Neural cell (in vitro differentiated cells): Measurements from ENCODE around the gene CHMP1A. TPM values are rescaled to one million over a fixed set of nuclear protein-coding genes. Genes with fewer than 3 reads are reported as not detected.

ENCODE experiments used
- H2AFZ ChIP-seq: fragments of 200-600, 300-800 bp; sonication (generic), shearing (Covaris generic); 2 replicates; pipeline ENCODE4 v1.6.0; 2014; ENCODE audit warnings: low read depth, mild to moderate bottlenecking, antibody characterized with exemption, low read length, moderate library complexity
- H3F3A ChIP-seq: fragments of 200-600 bp; shearing (Covaris generic); 2 replicates; pipeline ENCODE4 v1.6.1; 2016; ENCODE audit warnings: mild to moderate bottlenecking, moderate library complexity, mixed read lengths, antibody characterized with exemption, low read length; ENCODE audit not compliant: insufficient read depth, poor library complexity, severe bottlenecking
- H3K27ac ChIP-seq: fragments of 200-600, 300-800 bp; sonication (generic), shearing (Covaris generic); 2 replicates; pipeline ENCODE4 v1.5.1; 2014; ENCODE audit warnings: mild to moderate bottlenecking, low read length, moderate library complexity
- H3K27me3 ChIP-seq: fragments of 300-800, 200-600 bp; sonication (generic), shearing (Covaris generic); 2 replicates; pipeline ENCODE4 v1.6.0; 2014; ENCODE audit warnings: mild to moderate bottlenecking, low read depth, low read length, moderate library complexity; ENCODE audit not compliant: insufficient read depth
- H3K36me3 ChIP-seq: fragments of 300-800, 200-600 bp; sonication (generic), shearing (Covaris generic); 2 replicates; pipeline ENCODE4 v1.5.1; 2014; ENCODE audit warnings: mild to moderate bottlenecking, antibody characterized with exemption, low read length, moderate library complexity; ENCODE audit not compliant: insufficient read depth
- H3K4me2 ChIP-seq: fragments of 300-800, 200-600 bp; sonication (generic), shearing (Covaris generic); 2 replicates; pipeline ENCODE4 v1.6.0; 2014; ENCODE audit warnings: mild to moderate bottlenecking, low read length
- H3K4me3 ChIP-seq: fragments of 300-800, 200-600 bp; sonication (generic), shearing (Covaris generic); 2 replicates; pipeline ENCODE4 v1.5.1; 2014; ENCODE audit warnings: mild to moderate bottlenecking, low read length, moderate library complexity
- H3K79me2 ChIP-seq: fragments of 200-600 bp; shearing (Covaris generic); replicated peaks from 2 replicates; pipeline ENCODE4 v1.6.0; 2014; ENCODE audit warnings: mild to moderate bottlenecking, low read length, moderate library complexity; ENCODE audit not compliant: insufficient read depth
- H3K9ac ChIP-seq: fragments of 300-800, 200-600 bp; sonication (generic), shearing (Covaris generic); 2 replicates; pipeline ENCODE4 v1.6.1; 2016; ENCODE audit warnings: mild to moderate bottlenecking, low read length, mixed read lengths
- H3K9me2 ChIP-seq: fragments of 200-600 bp; shearing (Covaris generic); 2 replicates; pipeline ENCODE4 v1.6.1; 2016; ENCODE audit warnings: mild to moderate bottlenecking, low read length, mixed read lengths; ENCODE audit not compliant: insufficient read depth
- H3K9me3 ChIP-seq: fragments of 200-600, 300-800 bp; sonication (generic), shearing (Covaris generic); 2 replicates; pipeline ENCODE4 v1.6.1; 2016; ENCODE audit warnings: mild to moderate bottlenecking, mixed run types, low read length, moderate library complexity, mixed read lengths
- H4K20me1 ChIP-seq: fragments of 200-600 bp; shearing (Covaris generic); 2 replicates; pipeline ENCODE4 v1.6.1; 2016; ENCODE audit warnings: mild to moderate bottlenecking, mixed run types; ENCODE audit not compliant: insufficient read depth
- EP300 ChIP-seq: fragments of 450-650 bp; conservative IDR thresholded peaks from 2 replicates; pipeline ENCODE4 v1.6.1; 2014; ENCODE audit warnings: antibody characterized with exemption, mild to moderate bottlenecking, moderate library complexity; ENCODE audit not compliant: poor library complexity, severe bottlenecking
- EZH2 ChIP-seq: fragments of 200-600, 300-800 bp; shearing (Covaris generic), sonication (generic); IDR thresholded peaks from 2 replicates; pipeline ENCODE4 v1.6.1; 2014; ENCODE audit warnings: antibody characterized with exemption, low read length, borderline replicate concordance, mild to moderate bottlenecking; ENCODE audit not compliant: insufficient read depth, poor library complexity, severe bottlenecking
- MXI1 ChIP-seq: fragments of 450-650 bp; conservative IDR thresholded peaks from 2 replicates; pipeline ENCODE4 v1.6.1; 2014; ENCODE audit warnings: antibody characterized with exemption, mild to moderate bottlenecking; ENCODE audit not compliant: poor library complexity, severe bottlenecking
- POLR2AphosphoS5 ChIP-seq: IDR thresholded peaks from 2 replicates; pipeline ENCODE4 v1.6.1; 2012
- RAD21 ChIP-seq: fragments of 450-650 bp; conservative IDR thresholded peaks from 2 replicates; pipeline ENCODE4 v1.6.1; 2014; ENCODE audit warnings: antibody characterized with exemption, mild to moderate bottlenecking, moderate library complexity
- SMC3 ChIP-seq: fragments of 450-650 bp; conservative IDR thresholded peaks from 2 replicates; pipeline ENCODE4 v1.6.1; 2014; ENCODE audit warnings: antibody characterized with exemption, mild to moderate bottlenecking, moderate library complexity; ENCODE audit not compliant: poor library complexity
- TAF1 ChIP-seq: IDR thresholded peaks from 2 replicates; pipeline ENCODE4 v1.6.1; 2012; ENCODE audit warnings: low read depth
- polyA plus RNA-seq: library from polyadenylated mRNA; depleted of rRNA; stranded (reverse); fragments of >200 nt; gene quantifications from 2 replicates; pipeline ENCODE4 v1.2.3, GENCODE V29; 2014
- TF ChIP-seq, protein P1 (sequence below): IDR thresholded peaks from 2 replicates; pipeline ENCODE4 v1.6.1; 2012; ENCODE audit warnings: borderline replicate concordance
- TF ChIP-seq, protein P2 (sequence below): fragments of 450-650 bp; IDR thresholded peaks from 2 replicates; pipeline ENCODE4 v1.5.1; 2014; ENCODE audit warnings: antibody characterized with exemption, mild to moderate bottlenecking, moderate library complexity; ENCODE audit not compliant: poor library complexity, severe bottlenecking

CHMP1A gene
- polyA plus RNA-seq, 1 donor from 2014 or later: 113 TPM

DNA sequence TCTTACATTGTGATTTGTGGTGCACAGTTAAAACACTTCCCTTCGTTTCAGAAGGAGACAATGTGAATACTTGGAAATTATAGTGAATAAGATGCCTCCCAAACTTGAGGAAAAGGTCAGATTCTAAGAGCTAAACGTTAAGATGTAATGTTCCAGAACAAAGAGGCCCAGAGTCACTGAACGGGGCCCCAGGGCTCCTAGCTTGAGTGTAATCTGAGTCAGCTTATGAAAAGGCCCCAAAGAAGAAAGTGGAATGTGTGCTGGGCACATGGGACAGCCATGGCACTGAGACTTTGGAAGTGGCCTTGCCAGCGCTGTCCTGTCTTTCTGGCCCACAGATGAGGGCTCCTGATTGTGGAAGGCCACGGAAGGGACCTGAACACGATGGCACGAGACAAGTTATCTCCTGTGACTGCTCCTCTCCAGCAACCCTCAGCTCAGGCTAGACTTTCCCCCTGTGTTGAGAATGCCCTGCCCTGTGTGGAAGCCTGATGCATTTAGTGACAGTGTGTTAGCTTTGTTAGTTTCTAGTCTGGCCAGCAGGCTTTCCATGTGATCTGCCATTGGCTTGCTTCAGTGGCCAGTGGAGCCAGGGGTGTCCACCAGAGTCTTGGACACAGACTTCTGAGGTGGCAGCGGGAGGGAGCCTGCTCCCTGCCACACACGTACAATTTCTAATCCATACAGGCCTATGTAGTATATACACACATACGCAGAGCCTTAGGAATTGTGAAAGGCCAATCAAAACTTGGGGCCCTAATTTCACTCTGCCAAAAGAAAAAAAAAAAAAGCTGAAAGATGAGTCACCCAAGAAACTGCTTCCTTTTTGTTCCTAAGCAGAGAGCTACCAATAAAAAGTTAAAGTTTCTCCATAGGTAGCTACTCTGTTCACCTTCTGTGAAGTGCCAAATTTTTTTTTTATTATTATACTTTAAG, 13.3 kb upstream of the CHMP1A start:
- Histone ChIP-seq H3K36me3 (no peaks in the 10 kb centered on the region), H3K4me3 (no peak overlapping the region), H3K4me2 (no peak overlapping the region), H3K27ac (no peak overlapping the region), H3K79me2 (no peaks in the 10 kb centered on the region), H3K9me2 (no peaks in the 10 kb centered on the region), H3F3A (no peaks in the 10 kb centered on the region), H3K9me3 (no peaks in the 10 kb centered on the region), H3K9ac (no peak overlapping the region), H4K20me1 (no peaks in the 10 kb centered on the region), H2AFZ (no peak overlapping the region), H3K27me3 (no peaks in the 10 kb centered on the region)
- TF ChIP-seq, protein P1, sequence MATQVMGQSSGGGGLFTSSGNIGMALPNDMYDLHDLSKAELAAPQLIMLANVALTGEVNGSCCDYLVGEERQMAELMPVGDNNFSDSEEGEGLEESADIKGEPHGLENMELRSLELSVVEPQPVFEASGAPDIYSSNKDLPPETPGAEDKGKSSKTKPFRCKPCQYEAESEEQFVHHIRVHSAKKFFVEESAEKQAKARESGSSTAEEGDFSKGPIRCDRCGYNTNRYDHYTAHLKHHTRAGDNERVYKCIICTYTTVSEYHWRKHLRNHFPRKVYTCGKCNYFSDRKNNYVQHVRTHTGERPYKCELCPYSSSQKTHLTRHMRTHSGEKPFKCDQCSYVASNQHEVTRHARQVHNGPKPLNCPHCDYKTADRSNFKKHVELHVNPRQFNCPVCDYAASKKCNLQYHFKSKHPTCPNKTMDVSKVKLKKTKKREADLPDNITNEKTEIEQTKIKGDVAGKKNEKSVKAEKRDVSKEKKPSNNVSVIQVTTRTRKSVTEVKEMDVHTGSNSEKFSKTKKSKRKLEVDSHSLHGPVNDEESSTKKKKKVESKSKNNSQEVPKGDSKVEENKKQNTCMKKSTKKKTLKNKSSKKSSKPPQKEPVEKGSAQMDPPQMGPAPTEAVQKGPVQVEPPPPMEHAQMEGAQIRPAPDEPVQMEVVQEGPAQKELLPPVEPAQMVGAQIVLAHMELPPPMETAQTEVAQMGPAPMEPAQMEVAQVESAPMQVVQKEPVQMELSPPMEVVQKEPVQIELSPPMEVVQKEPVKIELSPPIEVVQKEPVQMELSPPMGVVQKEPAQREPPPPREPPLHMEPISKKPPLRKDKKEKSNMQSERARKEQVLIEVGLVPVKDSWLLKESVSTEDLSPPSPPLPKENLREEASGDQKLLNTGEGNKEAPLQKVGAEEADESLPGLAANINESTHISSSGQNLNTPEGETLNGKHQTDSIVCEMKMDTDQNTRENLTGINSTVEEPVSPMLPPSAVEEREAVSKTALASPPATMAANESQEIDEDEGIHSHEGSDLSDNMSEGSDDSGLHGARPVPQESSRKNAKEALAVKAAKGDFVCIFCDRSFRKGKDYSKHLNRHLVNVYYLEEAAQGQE: no peak
- no peak for TF ChIP-seq POLR2AphosphoS5
- TF ChIP-seq TAF1: no peak
- TF ChIP-seq MXI1: no peak
- TF ChIP-seq SMC3: no peak
- TF ChIP-seq, protein P2, sequence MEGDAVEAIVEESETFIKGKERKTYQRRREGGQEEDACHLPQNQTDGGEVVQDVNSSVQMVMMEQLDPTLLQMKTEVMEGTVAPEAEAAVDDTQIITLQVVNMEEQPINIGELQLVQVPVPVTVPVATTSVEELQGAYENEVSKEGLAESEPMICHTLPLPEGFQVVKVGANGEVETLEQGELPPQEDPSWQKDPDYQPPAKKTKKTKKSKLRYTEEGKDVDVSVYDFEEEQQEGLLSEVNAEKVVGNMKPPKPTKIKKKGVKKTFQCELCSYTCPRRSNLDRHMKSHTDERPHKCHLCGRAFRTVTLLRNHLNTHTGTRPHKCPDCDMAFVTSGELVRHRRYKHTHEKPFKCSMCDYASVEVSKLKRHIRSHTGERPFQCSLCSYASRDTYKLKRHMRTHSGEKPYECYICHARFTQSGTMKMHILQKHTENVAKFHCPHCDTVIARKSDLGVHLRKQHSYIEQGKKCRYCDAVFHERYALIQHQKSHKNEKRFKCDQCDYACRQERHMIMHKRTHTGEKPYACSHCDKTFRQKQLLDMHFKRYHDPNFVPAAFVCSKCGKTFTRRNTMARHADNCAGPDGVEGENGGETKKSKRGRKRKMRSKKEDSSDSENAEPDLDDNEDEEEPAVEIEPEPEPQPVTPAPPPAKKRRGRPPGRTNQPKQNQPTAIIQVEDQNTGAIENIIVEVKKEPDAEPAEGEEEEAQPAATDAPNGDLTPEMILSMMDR: no peak
- no peak for TF ChIP-seq RAD21
- TF ChIP-seq EP300: no peak
- no peak for TF ChIP-seq EZH2

GRCh38 chr16:89669755-89670154, 12.2 kb upstream of the CHMP1A start:
- Histone ChIP-seq H3K36me3 (no peaks in the 10 kb centered on the region), H3K27ac (no peak overlapping the region), H3F3A (no peaks in the 10 kb centered on the region), H3K9ac (no peak overlapping the region), H4K20me1 (no peaks in the 10 kb centered on the region), H3K4me3 (no peak overlapping the region), H2AFZ (no peak overlapping the region), H3K9me2 (no peaks in the 10 kb centered on the region), H3K79me2 (no peaks in the 10 kb centered on the region), H3K27me3 (no peaks in the 10 kb centered on the region), H3K9me3 (no peaks in the 10 kb centered on the region), H3K4me2 (no peak overlapping the region)
- TF ChIP-seq EP300: no peak
- TF ChIP-seq MXI1: no peak
- TF ChIP-seq, protein P2: no peak
- no peak for TF ChIP-seq TAF1
- TF ChIP-seq EZH2: no peak
- TF ChIP-seq SMC3: no peak
- TF ChIP-seq RAD21: no peak
- TF ChIP-seq, protein P1: no peak
- TF ChIP-seq POLR2AphosphoS5: no peak
